ENCODE data around the gene HES4. TPM values are rescaled to one million over a fixed set of nuclear protein-coding genes. Genes with fewer than 3 reads are reported as not detected.

HES4 gene
- total and polyA plus RNA-seq, 2 of the 13 experiments (the other 11 are each of a cell fraction or from before 2014, with no cell fraction given): 8.8 to 10.6 TPM

- peak; percentile 99 for TF ChIP-seq ZNF687 (CRISPR knock-in tag; IDR thresholded peaks at IDR 0.05)
- peak; percentile 74 for TF ChIP-seq SKI (IDR thresholded peaks at IDR 0.05; ENCODE audit: partially characterized antibody)
- no peak for TF ChIP-seq ZNF33A (CRISPR knock-in tag; IDR thresholded peaks at IDR 0.05; ENCODE audit: borderline replicate concordance)
- peak; percentile 94; the same call in 1 of the 2 replicates for TF ChIP-seq MEF2D (CRISPR knock-in tag; IDR thresholded peaks at IDR 0.05)
- TF ChIP-seq SRSF9 (IDR thresholded peaks at IDR 0.05; ENCODE audit: borderline replicate concordance, insufficient read depth, low read depth, low read length, poor library complexity, severe bottlenecking): no peak
- TF ChIP-seq ZNF180 (CRISPR knock-in tag; IDR thresholded peaks at IDR 0.05; ENCODE audit: borderline replicate concordance, low read depth): no peak
- TF ChIP-seq ZNF576 (CRISPR knock-in tag; IDR thresholded peaks at IDR 0.05): no peak
- TF ChIP-seq ZBTB3 (CRISPR knock-in tag; IDR thresholded peaks at IDR 0.05; ENCODE audit: borderline replicate concordance, low read depth): no peak; the same call in 1 of the 2 replicates
- TF ChIP-seq ZNF691 (CRISPR knock-in tag; IDR thresholded peaks at IDR 0.05; ENCODE audit: borderline replicate concordance, low read depth): peak; percentile 87
- peak; percentile 91; the same call in 1 of the 2 replicates for TF ChIP-seq SIN3A (IDR thresholded peaks at IDR 0.05; ENCODE audit: borderline replicate concordance, low read depth, low read length)
- TF ChIP-seq PPARG (CRISPR knock-in tag; conservative IDR thresholded peaks at IDR 0.05): peak; percentile 45; the same call in 1 of the 2 replicates
- no peak; the same call in 1 of the 2 replicates for TF ChIP-seq ZNF547 (CRISPR knock-in tag; IDR thresholded peaks at IDR 0.05)
- peak; percentile 97 for TF ChIP-seq PAXIP1 (CRISPR knock-in tag; conservative IDR thresholded peaks at IDR 0.05)
- 0 out of 2 replicates have a peak, but pooled peaks have one; percentile 18 for TF ChIP-seq MAFG (CRISPR knock-in tag; IDR thresholded peaks at IDR 0.05)
- no peak for TF ChIP-seq ZNF432 (CRISPR knock-in tag; IDR thresholded peaks at IDR 0.05; ENCODE audit: borderline replicate concordance)
- peak; percentile 65 for TF ChIP-seq TARDBP (CRISPR knock-in tag; IDR thresholded peaks at IDR 0.05)
Measured at GRCh38 chr1:1006305-1007159, 6.6 kb upstream of the HES4 start (continued).

Measured in HepG2 (cell line).